NCI-H1048 (cell line): ENCODE data around the gene SLC23A2.
A peak's percentile ranks its signal among the peaks of the same experiment; 100 is the strongest.
"Not testable (repeated sequence)": the region's sequence is repeated elsewhere in the genome, so short reads cannot be mapped to it uniquely, and the experiment has no call there.

ENCODE experiments used
- DNase-seq: peaks from one replicate; lab custom pipeline; 2025; lab: John Stamatoyannopoulos, UW

SLC23A2 gene

GRCh38 chr20:4876731-4877130, 124.6 kb downstream of the SLC23A2 start:
- no peak for DNase-seq

GRCh38 chr20:4876301-4876700, 125.0 kb downstream of the SLC23A2 start:
- no peak for DNase-seq

GRCh38 chr20:4875578-4876067, 125.7 kb downstream of the SLC23A2 start:
- DNase-seq = peak; percentile 74

- no peak for DNase-seq
Observed at GRCh38 chr20:4873396-4873795, 127.9 kb downstream of the SLC23A2 start.

GRCh38 chr20:4871486-4871885, 129.8 kb downstream of the SLC23A2 start:
- DNase-seq = no peak

GRCh38 chr20:4870906-4871305, 130.4 kb downstream of the SLC23A2 start:
- DNase-seq = no peak

- no peak for DNase-seq
Observed at GRCh38 chr20:4869290-4870193, 131.8 kb downstream of the SLC23A2 start.

- DNase-seq = no peak
Observed at GRCh38 chr20:4867051-4867450, 134.3 kb downstream of the SLC23A2 start.

GRCh38 chr20:4866429-4866828, 134.9 kb downstream of the SLC23A2 start:
- no peak for DNase-seq

- DNase-seq = no peak
Observed at GRCh38 chr20:4864311-4864752, 137.0 kb downstream of the SLC23A2 start.

- no peak for DNase-seq
Observed at GRCh38 chr20:4862661-4863060, 138.6 kb downstream of the SLC23A2 start.

GRCh38 chr20:4861961-4862360, 139.3 kb downstream of the SLC23A2 start:
- DNase-seq = no peak

GRCh38 chr20:4858000-4858399, 143.3 kb downstream of the SLC23A2 start:
- no peak for DNase-seq

GRCh38 chr20:4856022-4856755, 145.1 kb downstream of the SLC23A2 start:
- no peak for DNase-seq

- no peak for DNase-seq
Observed at GRCh38 chr20:4855555-4855954, 145.8 kb downstream of the SLC23A2 start.

GRCh38 chr20:4855097-4855496, 146.2 kb downstream of the SLC23A2 start:
- no peak for DNase-seq

- no peak for DNase-seq
Observed at GRCh38 chr20:4854561-4854901, 146.8 kb downstream of the SLC23A2 start.

- DNase-seq = no peak
Observed at GRCh38 chr20:4853757-4854560, 147.4 kb downstream of the SLC23A2 start.

- DNase-seq = no peak
Observed at GRCh38 chr20:4853004-4853403, 148.3 kb downstream of the SLC23A2 start.

GRCh38 chr20:4850960-4851359, 150.3 kb downstream of the SLC23A2 start:
- DNase-seq = no peak

- DNase-seq = not testable (repeated sequence)
Observed at GRCh38 chr20:4848829-4849228, 152.5 kb downstream of the SLC23A2 start.

- no peak for DNase-seq
Observed at GRCh38 chr20:4848041-4848440, 153.3 kb downstream of the SLC23A2 start.
